Vagina (tissue), 2 donors: ENCODE measurements around the gene CCDC141. TPM values are rescaled to one million over a fixed set of nuclear protein-coding genes. Genes with fewer than 3 reads are reported as not detected.

ENCODE experiments used
- DNase-seq, 2 donors: peaks; one replicate each; pipeline ENCODE4 v3.0.0-alpha.2; 2017; ENCODE audit errors: extremely low spot score in 2 of 2
- H3K27ac ChIP-seq: fragments of 200-600 bp; sonication (generic); one replicate; pipeline ENCODE4 v1.5.1; 2019
- H3K27me3 ChIP-seq: fragments of 200-600 bp; sonication (generic); one replicate; pipeline ENCODE4 v1.5.1; 2019
- H3K36me3 ChIP-seq, 2 donors: fragments of 200-600 bp; sonication (generic); one replicate each; pipeline ENCODE4 v1.5.1; 2017 to 2019
- H3K4me1 ChIP-seq: fragments of 200-600 bp; sonication (generic); one replicate; pipeline ENCODE4 v1.5.1; 2019
- H3K4me3 ChIP-seq, 2 donors: fragments of 200-600 bp; sonication (generic); 1 replicate in 1 of 2; 2 replicates in 1 of 2; pipeline ENCODE4 v1.5.1; 2016 to 2019
- H3K9me3 ChIP-seq: fragments of 200-600 bp; sonication (generic); one replicate; pipeline ENCODE4 v1.5.1; 2019
- POLR2A ChIP-seq, 2 donors: fragments of 450-650 bp; IDR thresholded peaks; one replicate each; pipeline ENCODE4 v1.6.1; 2017; ENCODE audit warnings: antibody characterized with exemption in 2 of 2, mild to moderate bottlenecking in 2 of 2, moderate library complexity in 2 of 2
- POLR2AphosphoS5 ChIP-seq, 2 donors: sonication (generic); formaldehyde crosslinking; IDR thresholded peaks; one replicate each; pipeline ENCODE4 v1.9.0; 2017; ENCODE audit warnings: antibody characterized with exemption in 2 of 2, mild to moderate bottlenecking in 2 of 2, low read depth in 1 of 2; ENCODE audit not compliant: insufficient read depth in 1 of 2
- intact Hi-C: fragments of 100-400 bp; cut with DNase I; formaldehyde crosslinking; loops from one replicate; pipeline ENCODE4 v1.15.1; 2023
- total RNA-seq: library from RNA; depleted of rRNA; stranded (reverse); fragments of >200 nt; gene quantifications from one replicate; pipeline ENCODE4 v1.2.3, GENCODE V29; 2016
- TF ChIP-seq, protein P1 (sequence below), 3 experiments: fragments of 450-650 bp in 2 of 3; fragments of 200-600 bp in 1 of 3; sonication (generic) in 1 of 3; IDR thresholded peaks; one replicate each; pipeline ENCODE4 v1.5.1; 2017 to 2019; ENCODE audit warnings: antibody characterized with exemption in 3 of 3, mild to moderate bottlenecking in 2 of 3, moderate library complexity in 2 of 3

Gene CCDC141
- total RNA-seq, 1 donor from 2014 or later = 2.0 TPM

DNA sequence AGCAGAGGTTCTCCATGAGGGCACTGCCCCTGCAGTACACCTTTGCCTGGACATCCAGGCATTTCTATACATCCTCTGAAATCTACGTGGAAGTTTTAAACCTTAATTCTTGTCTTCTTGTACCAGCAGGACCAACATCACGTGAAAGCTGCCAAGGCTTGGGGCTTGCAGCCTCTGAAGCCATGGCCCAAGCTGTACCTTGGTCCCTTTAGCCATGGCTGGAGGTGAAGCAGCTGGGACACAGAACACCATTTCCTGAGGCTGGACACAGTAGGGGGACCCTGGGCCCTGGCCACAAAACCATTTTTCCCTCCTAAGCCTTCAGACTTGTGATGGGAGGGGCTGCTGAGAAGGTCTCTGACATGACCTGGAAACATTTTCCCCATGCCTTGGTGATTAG lies 32.8 kb upstream of the CCDC141 start:
- Histone ChIP-seq H3K4me1 (no peaks in the 10 kb centered on the region), H3K36me3 (no peaks in the 10 kb centered on the region), H3K27ac (no peak overlapping the region), H3K9me3 (no peaks in the 10 kb centered on the region), H3K27me3 (no peaks in the 10 kb centered on the region), H3K4me3 (no peak overlapping the region)
- no peak for DNase-seq
- intact Hi-C loops = no loop called here
- TF ChIP-seq POLR2A (IDR thresholded peaks at IDR 0.05) (no peak), POLR2AphosphoS5 (IDR thresholded peaks at IDR 0.05; ENCODE audit: insufficient read depth in 1 of 2, low read depth in 1 of 2) (no peak)
- TF ChIP-seq, protein P1, sequence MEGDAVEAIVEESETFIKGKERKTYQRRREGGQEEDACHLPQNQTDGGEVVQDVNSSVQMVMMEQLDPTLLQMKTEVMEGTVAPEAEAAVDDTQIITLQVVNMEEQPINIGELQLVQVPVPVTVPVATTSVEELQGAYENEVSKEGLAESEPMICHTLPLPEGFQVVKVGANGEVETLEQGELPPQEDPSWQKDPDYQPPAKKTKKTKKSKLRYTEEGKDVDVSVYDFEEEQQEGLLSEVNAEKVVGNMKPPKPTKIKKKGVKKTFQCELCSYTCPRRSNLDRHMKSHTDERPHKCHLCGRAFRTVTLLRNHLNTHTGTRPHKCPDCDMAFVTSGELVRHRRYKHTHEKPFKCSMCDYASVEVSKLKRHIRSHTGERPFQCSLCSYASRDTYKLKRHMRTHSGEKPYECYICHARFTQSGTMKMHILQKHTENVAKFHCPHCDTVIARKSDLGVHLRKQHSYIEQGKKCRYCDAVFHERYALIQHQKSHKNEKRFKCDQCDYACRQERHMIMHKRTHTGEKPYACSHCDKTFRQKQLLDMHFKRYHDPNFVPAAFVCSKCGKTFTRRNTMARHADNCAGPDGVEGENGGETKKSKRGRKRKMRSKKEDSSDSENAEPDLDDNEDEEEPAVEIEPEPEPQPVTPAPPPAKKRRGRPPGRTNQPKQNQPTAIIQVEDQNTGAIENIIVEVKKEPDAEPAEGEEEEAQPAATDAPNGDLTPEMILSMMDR (IDR thresholded peaks at IDR 0.05) = no peak

DNA sequence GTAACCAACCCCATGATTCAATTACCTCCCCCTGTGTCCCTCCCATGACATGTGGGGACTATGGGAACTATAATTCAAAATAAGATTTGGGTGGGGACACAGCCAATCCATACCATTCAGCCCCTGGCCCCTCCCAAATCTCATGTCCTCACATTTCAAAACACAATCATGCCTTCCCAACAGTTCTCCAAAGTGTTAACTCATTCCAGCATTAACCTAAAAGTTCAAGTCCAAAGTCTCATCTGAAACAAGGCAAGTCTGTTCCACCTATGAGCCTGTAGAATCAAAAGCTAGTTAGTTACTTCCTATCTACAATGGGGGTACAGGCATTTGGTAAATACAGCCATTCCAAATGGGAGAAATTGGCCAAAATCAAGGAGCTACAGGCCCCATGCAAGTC lies 32.0 kb upstream of the CCDC141 start:
- Histone ChIP-seq H3K36me3 (no peaks in the 10 kb centered on the region), H3K4me1 (no peaks in the 10 kb centered on the region), H3K4me3 (no peak overlapping the region), H3K9me3 (no peaks in the 10 kb centered on the region), H3K27me3 (no peaks in the 10 kb centered on the region), H3K27ac (no peak overlapping the region)
- DNase-seq = no peak
- intact Hi-C loops = no loop called here
- TF ChIP-seq POLR2AphosphoS5 (IDR thresholded peaks at IDR 0.05; ENCODE audit: insufficient read depth in 1 of 2, low read depth in 1 of 2) (no peak), POLR2A (IDR thresholded peaks at IDR 0.05) (no peak)
- TF ChIP-seq, protein P1 (IDR thresholded peaks at IDR 0.05) = no peak

DNA sequence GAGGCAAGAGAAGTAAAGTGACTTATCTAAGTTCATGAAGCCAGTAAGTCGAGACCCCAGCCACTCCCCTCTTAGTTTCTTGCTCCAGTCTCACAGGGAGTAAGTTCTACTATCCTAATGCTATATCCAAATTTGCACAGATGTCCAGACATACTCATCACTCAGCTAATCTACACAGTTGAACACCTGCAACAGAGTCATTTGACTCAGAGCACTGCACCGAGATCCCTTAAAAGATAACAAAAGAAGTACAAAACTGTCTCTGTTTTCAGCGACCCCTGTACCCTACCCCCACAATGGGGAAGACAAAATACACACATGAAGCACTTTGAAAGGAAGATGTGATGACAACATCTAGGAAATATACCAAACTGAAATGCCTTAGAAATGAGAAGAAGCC lies 22.6 kb upstream of the CCDC141 start:
- H3K36me3 ChIP-seq = no peaks in the 10 kb centered on the region
- no peaks in the 10 kb centered on the region for H3K27me3 ChIP-seq
- H3K4me1 ChIP-seq = no peaks in the 10 kb centered on the region
- no peaks in the 10 kb centered on the region for H3K9me3 ChIP-seq
- intact Hi-C loops = no loop called here
- no peak overlapping the region for H3K4me3 ChIP-seq
- no peak overlapping the region for H3K27ac ChIP-seq
- TF ChIP-seq, protein P1 (IDR thresholded peaks at IDR 0.05) = no peak
- TF ChIP-seq POLR2AphosphoS5 (IDR thresholded peaks at IDR 0.05; ENCODE audit: insufficient read depth in 1 of 2, low read depth in 1 of 2) (no peak), POLR2A (IDR thresholded peaks at IDR 0.05) (no peak)
- no peak for DNase-seq

DNA sequence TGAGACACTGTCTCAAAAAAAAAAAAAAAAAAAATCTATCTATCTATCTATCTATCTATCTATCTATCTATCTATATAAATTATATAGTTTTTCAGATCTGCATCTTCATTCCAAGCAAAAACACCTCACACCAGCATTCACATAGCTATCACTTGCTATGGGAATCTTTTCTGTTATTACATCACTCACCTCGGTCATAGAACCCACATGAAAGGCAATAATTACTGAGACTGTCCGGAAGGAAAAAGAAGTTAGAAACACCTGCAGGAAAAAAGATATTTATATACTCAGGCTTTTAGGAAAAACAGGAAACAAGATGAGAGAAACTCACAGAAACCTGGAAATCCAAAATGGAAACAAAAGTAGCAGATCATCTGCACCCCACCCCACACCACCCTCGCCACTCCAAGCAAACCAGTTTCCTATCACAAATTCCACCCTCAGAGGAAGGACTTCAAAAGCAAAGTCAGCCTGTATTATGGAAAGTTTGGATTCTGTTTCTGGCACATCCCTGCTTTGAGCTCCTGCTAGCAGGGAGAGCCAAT lies 21.9 kb upstream of the CCDC141 start:
- no peak for DNase-seq
- Histone ChIP-seq H3K4me1 (no peaks in the 10 kb centered on the region), H3K9me3 (no peaks in the 10 kb centered on the region), H3K4me3 (no peak overlapping the region), H3K27ac (no peak overlapping the region), H3K36me3 (no peaks in the 10 kb centered on the region), H3K27me3 (no peaks in the 10 kb centered on the region)
- TF ChIP-seq POLR2AphosphoS5 (IDR thresholded peaks at IDR 0.05; ENCODE audit: insufficient read depth in 1 of 2, low read depth in 1 of 2) = peak in 1 of 2 donors; percentile 26
- TF ChIP-seq POLR2A (IDR thresholded peaks at IDR 0.05) = no peak
- intact Hi-C loops = no loop called here

DNA sequence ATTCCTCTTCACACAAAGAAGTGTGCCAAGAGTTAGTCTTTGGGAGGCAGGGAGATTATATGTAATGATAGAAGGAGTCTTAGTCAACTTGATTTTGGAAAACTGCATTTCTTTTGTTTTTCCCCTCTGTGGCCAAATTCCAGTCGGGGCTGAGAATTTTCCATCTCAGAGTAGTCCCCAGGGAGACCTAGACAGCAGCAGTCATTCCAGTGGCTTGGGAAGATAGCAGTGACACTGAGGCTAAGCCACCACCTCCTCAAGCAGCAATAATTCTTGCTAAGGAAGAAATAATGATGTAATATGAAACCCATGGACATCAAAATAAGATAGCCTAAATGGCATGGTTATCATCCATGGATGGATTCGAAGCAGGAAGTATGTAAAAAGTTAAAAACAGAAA lies 21.0 kb upstream of the CCDC141 start:
- intact Hi-C loops = no loop called here

More for the DNA sequence above, 21.0 kb upstream of the CCDC141 start:
- Histone ChIP-seq H3K36me3 (no peaks in the 10 kb centered on the region), H3K27me3 (no peaks in the 10 kb centered on the region), H3K4me3 (no peak overlapping the region), H3K9me3 (no peaks in the 10 kb centered on the region), H3K27ac (no peak overlapping the region), H3K4me1 (no peaks in the 10 kb centered on the region)
- no peak for DNase-seq
- TF ChIP-seq POLR2AphosphoS5 (IDR thresholded peaks at IDR 0.05; ENCODE audit: insufficient read depth in 1 of 2, low read depth in 1 of 2) = no peak
- no peak for TF ChIP-seq POLR2A (IDR thresholded peaks at IDR 0.05)
- TF ChIP-seq, protein P1 (IDR thresholded peaks at IDR 0.05) = no peak
